Neural cell (in vitro differentiated cells): ENCODE data around the gene KCNJ1.

ENCODE experiments used
- EP300 ChIP-seq: fragments of 450-650 bp; conservative IDR thresholded peaks from 2 replicates; pipeline ENCODE4 v1.6.1; 2014; ENCODE audit warnings: antibody characterized with exemption, mild to moderate bottlenecking, moderate library complexity; ENCODE audit not compliant: poor library complexity, severe bottlenecking
- EZH2 ChIP-seq: fragments of 200-600, 300-800 bp; shearing (Covaris generic), sonication (generic); IDR thresholded peaks from 2 replicates; pipeline ENCODE4 v1.6.1; 2014; ENCODE audit warnings: antibody characterized with exemption, low read length, borderline replicate concordance, mild to moderate bottlenecking; ENCODE audit not compliant: insufficient read depth, poor library complexity, severe bottlenecking
- POLR2AphosphoS5 ChIP-seq: IDR thresholded peaks from 2 replicates; pipeline ENCODE4 v1.6.1; 2012
- TF ChIP-seq, protein P1 (sequence below): fragments of 450-650 bp; IDR thresholded peaks from 2 replicates; pipeline ENCODE4 v1.5.1; 2014; ENCODE audit warnings: antibody characterized with exemption, mild to moderate bottlenecking, moderate library complexity; ENCODE audit not compliant: poor library complexity, severe bottlenecking

GRCh38 chr11:128832121-128832497, 35.0 kb downstream of the KCNJ1 start:
- TF ChIP-seq, protein P1, sequence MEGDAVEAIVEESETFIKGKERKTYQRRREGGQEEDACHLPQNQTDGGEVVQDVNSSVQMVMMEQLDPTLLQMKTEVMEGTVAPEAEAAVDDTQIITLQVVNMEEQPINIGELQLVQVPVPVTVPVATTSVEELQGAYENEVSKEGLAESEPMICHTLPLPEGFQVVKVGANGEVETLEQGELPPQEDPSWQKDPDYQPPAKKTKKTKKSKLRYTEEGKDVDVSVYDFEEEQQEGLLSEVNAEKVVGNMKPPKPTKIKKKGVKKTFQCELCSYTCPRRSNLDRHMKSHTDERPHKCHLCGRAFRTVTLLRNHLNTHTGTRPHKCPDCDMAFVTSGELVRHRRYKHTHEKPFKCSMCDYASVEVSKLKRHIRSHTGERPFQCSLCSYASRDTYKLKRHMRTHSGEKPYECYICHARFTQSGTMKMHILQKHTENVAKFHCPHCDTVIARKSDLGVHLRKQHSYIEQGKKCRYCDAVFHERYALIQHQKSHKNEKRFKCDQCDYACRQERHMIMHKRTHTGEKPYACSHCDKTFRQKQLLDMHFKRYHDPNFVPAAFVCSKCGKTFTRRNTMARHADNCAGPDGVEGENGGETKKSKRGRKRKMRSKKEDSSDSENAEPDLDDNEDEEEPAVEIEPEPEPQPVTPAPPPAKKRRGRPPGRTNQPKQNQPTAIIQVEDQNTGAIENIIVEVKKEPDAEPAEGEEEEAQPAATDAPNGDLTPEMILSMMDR = no peak
- TF ChIP-seq EP300 (no peak), POLR2AphosphoS5 (no peak), EZH2 (no peak)
